ENCODE results near the gene MCTS1.
"Not testable (repeated sequence)": the region's sequence is repeated elsewhere in the genome, so short reads cannot be mapped to it uniquely, and the experiment has no call there.

The MCTS1 gene, protein sequence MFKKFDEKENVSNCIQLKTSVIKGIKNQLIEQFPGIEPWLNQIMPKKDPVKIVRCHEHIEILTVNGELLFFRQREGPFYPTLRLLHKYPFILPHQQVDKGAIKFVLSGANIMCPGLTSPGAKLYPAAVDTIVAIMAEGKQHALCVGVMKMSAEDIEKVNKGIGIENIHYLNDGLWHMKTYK

DNA sequence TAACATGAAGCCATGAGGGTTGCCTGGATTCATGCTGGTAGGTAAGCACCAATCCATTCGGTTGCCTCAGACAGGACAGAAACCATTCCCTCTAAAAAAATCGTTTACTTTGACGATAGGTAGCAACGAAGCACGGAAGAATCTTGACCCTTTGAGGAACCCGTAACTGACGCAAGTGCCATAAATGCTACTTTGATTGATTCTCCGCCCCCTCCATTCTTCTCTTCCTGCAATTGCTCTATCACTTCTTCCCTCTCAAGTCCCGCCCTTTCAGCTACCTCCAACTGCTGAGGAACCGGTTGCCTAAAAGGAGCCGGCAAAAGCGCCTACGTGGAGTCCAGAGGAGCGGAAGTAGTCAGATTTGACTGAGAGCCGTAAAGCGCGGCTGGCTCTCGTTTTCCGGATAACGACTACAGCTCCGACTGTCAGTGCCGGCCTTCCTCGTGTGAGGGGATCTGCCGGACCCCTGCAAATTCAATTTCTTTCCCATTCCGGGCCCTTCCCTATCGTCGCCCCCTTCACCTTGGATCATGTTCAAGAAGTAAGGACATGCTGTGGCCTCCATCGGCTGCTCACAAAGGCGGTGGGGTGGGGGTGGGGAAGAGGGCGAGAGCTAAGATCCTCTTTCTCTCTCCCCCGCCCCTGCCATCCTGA, at the start of gene MCTS1:
Gene MCTS1 (plus strand): TSS at position 395 of the 654 bp plus-strand sequence. CDS start 136 bp downstream, at position 531.
- peak; percentile 83 for DNase-seq (ENCODE audit: low spot score)

DNA sequence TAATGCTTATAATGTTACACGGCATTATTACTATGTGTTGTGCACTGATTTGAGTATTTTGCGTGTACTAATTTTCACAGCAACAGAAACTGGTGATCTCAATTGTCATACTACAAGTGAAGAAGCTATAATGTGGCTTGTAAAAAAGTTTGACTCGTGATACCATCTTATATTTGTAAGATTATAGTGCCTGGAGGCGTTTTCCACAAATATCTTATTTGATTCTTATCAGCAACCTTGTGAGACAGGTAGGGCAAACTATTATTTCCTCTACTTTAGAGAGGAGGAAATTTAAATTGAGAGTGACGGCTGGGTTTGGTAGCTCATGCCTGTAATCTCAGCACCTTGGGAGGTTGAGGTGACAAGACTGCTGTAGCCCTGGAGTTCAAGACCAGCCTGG, 47.6 kb upstream of the MCTS1 start:
- no peak for DNase-seq (ENCODE audit: low spot score)

DNA sequence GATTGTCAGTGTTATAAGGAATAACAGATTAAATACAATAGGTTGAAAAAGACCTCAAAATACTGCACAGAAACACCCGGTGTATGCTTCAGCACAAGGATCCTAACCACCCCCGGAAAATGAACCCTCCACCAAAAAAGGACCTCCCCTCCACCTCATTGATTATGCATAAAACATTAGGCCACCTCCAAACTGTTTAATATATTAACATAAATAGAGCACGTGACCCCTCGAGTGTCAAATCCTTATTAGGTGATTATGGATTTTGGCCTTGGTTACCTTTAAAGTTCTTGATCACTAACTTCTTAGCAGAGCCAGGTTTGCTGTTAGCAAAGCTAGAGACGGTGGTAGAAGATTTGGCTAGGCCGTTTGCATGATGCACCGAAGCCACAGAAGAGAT, 44.1 kb upstream of the MCTS1 start:
- no peak for DNase-seq (ENCODE audit: low spot score)

DNA sequence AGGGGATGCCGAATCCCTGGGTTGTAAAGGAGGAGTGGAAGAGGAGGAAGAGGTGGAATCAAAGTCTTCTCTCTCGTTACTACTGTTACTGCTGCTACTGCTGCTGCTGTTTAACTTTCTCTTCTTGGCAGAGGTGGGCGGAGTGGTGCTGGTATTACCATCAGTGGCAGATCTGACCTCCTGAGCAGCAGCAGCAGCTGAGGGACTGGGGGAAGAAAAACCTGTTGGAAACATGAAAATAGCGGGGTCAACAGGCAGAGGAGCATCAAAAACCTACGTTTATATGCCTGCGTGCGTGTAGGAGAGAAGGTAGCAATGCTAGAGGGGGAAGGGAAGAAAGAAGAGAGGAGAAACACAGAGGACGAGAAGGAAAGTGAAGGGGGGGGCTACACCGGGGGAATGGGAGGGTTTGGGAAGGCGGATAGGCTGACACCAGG, 43.5 kb upstream of the MCTS1 start:
- no peak for DNase-seq (ENCODE audit: low spot score)

DNA sequence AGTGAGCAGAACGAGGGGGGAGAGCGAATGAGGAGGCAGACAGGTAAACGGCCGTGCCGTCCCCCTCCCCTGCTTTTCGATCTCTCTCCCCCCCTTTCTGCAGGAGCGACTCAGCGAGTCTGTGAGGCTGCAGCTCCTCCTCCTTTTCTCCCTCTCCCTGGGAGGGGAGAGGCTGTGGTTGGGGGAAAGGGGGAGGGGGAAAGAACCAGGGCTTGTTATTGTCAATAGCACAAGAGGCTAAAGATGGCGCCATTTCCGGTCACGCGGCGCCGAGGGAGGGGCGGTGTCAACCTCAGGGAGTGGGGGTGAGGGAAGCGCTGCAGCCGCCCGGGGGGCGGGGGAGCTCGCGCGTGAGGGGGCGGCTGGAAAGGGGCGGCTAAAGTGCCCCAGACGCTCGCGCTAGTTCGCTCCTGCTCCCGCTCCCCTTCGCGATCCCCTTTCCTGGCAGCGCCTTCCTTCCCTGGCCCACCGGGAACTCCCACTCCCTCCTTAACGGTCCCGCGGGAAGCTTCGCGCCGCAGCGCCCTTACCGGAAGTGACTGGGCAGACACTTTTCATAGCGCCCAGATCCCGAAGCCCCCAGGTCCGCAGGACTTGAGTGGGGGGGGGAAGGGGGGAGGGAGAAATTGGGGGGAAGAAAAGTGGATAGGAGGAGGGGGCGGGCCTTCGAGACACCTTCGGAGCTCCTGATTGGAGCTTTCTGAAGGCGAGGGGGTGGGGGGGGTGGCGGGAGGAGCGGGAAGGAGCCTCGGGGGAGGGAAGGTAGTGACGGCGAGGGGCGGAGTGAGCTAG, 42.9 kb upstream of the MCTS1 start, which contains the start of gene CUL4B:
Gene CUL4B (minus strand): TSS at position 121 of the 792 bp plus-strand sequence. CDS start 324 bp downstream, outside the sequence.
- DNase-seq (ENCODE audit: low spot score) = peak; percentile 94

DNA sequence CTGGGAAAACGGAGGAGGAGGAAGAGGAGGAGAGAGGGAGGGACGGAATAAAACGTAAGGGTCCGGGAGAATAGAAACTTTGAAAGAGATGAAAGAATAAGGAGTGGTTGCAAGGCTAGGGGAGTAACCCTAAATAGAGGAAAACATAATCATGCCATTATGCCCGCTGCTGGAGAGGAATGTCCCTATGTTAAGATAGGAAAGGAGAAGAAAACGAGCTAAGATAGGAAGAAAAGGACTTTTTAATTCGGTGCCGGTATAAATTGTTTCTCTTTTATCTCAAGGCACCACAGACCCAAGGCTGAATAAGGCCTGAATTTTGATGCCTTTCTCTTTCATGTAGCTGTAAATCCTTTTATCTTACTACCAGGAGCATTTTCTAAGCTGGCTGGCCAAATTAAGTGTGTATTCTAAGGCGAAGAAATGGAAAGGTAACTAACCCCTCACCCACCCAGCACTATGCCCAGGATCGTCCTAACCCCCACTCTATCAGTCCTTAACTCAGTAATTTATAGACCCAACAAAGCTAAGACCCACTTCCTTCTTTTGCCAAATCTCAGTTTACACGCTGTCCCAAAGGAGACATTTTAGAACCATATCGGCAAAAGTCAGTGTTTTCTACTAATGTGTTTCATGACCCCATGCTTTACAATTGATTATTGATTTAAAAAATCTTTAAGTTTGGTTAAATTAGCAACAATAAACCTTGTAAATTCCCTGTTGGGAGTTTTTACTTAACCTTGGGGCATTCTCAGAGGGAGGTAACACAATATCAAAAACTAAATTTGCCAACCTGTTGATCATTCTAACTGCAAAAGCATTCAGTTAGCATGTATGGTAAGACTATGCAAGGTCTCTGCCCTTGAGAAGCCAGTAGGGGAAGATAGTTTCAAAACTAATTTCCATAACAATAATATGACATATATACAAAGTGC, 42.0 kb upstream of the MCTS1 start:
- no peak for DNase-seq (ENCODE audit: low spot score)

DNA sequence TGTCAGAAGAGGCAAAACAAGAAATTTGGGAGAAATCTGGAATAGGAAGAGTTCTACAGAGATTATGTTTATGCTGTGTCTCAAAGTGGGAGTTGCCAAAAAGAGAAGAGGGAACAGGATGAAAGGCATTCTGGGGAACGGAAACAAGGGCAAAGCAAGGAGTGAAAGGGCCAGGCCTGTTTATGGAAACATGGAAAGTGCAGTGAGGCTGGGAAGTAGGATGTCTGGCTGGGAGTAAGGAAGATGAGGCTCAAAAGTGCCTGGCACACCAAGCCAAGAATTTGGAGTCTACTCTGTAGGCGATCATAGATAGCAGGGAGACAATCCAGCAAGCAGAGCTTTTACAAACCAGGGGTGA, 41.4 kb upstream of the MCTS1 start:
- no peak for DNase-seq (ENCODE audit: low spot score)

DNA sequence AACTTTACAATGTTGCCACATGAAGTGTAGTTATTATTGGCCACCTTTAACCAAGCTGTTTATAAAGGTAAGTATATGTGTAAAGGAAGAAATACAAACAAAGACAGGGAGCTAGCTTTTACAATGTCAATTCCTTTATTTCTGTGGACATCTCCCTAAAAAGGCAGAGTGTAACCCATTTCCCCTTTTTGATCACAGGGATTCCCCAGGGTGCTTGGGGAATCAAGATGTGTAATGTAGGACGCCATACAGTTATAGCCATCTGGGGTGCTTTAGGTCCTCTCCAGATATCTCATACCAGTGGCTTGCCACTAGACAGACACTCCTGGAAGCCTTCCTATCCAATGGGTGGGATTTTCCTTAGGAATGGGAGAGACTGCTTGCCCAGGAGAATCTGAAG, 39.0 kb upstream of the MCTS1 start:
- no peak for DNase-seq (ENCODE audit: low spot score)

DNA sequence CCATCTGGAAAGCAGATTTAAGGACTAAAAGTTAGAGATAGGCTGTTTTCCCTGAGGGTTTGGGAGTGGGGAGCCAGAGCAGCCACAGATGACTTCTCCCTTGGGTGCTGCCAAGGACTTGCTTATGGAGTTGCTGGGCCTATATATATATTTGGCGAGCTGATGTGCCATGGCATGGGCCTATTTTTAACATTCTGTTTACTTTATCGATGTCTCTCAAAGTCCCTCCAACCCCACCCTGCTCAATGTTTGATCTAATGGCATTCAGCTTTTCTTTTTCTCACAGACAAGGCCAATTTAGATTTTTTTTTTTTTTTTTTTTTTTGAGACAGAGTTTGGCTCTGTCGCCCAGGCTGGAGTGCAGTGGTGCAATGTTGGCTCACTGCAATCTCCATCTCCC, 37.1 kb upstream of the MCTS1 start:
- no peak for DNase-seq (ENCODE audit: low spot score)

DNA sequence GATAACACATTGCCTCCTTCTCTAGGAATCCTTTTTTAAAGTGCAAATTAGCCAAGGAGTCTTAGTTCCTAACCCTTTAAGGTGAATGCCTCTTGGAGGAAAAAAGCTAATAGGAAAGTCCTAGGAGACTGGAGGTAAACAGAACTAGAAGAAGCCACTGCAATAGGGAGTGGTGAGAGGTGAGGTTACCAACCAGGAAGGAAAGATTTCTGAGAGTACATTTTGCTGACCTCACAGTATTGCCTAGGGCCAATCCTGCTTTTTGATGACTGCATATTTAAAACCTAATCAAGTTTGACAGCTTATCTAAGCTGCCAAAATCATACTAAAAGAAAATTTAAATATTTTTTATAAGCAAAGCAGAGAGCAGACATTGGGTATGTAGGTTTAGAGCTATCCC, 35.9 kb upstream of the MCTS1 start:
- no peak for DNase-seq (ENCODE audit: low spot score)

DNA sequence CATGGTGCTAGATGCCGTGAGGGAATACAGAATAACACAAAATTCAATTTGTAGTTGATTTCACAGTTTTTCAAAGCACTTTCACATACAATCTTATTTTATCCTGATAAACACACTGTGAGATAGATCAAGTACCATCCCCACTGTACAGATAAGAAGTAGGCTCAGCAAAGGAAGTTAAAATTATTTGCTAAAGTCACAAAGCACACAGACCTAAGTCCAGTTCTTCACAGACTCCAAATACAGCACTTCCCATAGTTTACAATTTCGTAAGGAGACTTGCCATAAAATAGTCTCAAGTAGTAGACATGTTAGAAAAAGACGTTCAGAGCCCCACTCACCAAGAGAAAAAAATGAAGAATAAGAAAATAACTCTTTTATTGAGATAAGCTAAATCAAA, 35.3 kb upstream of the MCTS1 start:
- DNase-seq (ENCODE audit: low spot score) = no peak

DNA sequence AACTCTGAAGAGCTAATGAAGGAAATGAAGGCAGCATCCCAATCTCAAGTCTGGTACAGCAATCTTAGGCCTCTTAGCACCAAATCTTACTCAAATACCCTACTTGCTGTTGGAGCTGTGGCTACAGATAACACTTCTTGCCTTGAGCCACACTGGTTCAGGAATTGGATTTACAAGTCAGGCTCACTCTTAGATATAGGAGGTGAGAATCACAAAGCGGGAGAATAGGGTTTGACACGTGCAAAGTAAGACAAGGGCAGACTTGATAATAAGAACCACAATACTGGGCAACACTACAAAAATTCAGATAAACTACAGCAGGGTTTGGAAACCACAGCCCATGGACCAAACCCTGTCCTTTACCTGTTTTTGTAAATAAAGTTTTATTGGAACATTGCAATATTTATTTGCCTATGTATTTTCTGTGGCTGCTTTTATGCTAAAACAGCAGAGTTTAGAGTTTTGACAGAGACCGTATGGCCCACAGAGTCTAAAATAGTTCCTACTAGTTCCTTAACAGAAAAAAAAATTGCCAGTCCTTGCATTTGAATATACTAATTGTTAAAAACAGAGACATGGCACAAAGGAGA, 33.8 kb upstream of the MCTS1 start:
- no peak for DNase-seq (ENCODE audit: low spot score)

DNA sequence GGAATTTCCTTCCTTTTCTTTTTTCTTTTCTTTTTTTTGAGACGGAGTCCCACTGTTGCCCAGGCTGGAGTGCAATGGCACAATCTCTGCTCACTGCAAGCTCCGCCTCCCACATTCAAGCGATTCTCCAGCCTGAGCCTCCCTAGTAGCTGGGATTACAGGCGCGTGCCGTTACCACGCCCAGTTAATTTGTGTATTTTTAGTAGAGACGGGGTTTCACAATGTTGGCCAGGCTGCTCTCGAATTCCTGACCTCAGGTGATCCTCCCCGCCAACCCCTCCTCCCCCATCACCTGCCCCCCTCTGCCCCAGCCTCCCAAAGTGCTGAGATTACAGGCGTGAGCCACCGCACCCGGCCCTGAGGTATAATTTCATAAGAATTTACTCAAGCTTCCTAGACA, 30.1 kb upstream of the MCTS1 start:
- DNase-seq (ENCODE audit: low spot score) = not testable (repeated sequence)

DNA sequence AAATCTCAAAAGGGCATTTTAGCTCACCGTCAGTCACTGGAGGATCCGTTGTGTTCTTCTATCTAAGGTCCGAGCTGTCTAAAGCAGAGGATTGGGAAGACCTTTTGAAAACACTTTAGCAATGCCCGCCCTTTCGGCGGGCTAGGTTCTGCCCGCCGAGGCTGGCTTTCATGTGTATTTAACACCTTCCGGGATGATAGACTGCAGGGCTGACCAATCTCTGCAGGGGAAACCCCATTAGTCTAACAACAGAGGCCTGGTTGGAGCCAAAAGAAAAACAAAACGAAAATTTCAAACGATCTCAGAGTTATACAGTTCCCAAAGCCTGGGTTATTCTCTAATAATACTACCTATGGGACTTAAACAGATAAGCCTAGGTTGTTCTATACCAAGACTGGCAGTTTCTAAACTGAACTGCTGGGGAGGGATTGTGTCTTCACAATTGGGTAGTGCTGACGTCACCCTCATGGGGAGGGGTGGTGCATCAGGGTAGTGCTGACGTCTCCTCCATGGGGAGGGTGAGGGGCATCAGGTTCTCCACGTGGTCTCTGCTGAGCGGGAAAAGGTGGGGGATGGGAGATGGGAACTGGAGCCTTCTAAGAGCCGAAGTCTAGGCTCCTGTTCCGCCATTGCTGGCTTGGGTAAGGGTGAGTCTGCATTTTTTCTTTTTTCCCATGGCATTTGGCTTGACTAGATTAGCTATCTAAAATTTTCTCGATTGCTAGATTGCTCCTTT, 28.4 kb upstream of the MCTS1 start:
- DNase-seq (ENCODE audit: low spot score) = no peak

DNA sequence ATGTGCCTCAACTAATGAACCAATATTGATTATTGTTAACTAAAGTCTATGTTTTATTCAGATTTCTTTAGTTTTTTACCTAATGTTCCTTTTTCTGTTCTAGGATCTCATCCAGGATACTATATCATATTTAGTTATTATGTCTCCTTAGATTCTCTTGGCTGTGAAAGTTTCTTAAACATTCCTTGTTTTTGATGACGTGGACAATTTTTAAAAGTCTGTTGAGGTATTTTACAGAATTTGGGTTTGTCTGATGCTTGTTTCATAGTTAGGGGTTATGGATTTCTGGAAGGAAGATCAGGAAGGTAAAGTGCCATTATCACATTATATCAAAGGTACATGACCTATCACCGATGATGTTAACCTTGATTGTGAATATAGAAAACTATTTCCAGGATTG, 18.2 kb upstream of the MCTS1 start:
- no peak for DNase-seq (ENCODE audit: low spot score)

DNA sequence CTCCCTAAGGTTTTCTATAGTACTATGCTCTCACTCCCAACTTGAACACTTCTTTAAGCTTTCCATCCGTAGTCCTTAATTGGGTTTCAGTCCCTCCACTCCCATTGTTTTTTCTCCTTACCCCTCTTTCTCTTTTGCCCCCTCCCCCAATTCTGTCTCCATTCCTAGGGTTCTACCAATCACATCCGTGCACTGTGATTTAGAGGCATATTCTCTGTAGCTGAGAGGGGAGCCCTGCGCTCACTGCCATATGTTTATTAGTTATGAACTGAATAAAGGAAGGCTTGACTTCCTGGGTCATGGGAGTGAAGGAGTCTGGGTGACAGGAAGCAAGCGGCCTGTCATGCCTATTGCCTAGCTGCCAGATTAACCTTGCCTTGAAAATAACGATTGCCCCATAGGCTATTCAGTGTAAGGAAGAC, 471 bp downstream of the MCTS1 start:
- DNase-seq (ENCODE audit: low spot score) = no peak

DNA sequence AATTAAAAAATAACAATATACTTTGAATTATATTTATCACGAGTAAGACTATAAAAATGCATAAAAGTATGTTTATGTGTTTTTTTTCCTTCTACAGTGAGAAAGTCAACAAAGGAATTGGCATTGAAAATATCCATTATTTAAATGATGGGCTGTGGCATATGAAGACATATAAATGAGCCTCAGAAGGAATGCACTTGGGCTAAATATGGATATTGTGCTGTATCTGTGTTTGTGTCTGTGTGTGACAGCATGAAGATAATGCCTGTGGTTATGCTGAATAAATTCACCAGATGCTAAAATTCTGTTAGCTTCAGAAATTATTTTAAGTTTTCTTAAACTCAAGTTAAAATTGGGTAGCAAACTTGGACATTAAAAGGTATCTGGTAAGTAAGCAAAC, 8.2 kb downstream of the MCTS1 start:
- DNase-seq (ENCODE audit: low spot score) = no peak

DNA sequence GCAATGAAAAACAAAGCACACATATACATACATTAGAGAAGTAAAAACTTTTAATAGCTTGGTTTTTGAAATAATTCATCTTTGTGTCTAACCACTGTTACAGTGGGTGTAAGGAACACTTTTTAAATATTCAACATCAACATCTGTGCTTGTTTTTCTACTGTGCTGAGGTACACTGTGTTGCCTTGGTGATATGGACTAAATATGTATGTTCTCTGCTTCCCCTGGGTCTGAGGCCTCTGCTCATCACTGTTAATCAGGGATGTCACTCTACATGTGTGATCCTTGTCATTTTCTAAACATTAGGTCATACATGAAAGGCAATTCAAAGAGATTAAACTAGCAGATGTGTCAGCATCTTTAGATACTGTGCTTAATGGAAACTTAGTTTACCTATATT, 10.9 kb downstream of the MCTS1 start:
- no peak for DNase-seq (ENCODE audit: low spot score)

DNA sequence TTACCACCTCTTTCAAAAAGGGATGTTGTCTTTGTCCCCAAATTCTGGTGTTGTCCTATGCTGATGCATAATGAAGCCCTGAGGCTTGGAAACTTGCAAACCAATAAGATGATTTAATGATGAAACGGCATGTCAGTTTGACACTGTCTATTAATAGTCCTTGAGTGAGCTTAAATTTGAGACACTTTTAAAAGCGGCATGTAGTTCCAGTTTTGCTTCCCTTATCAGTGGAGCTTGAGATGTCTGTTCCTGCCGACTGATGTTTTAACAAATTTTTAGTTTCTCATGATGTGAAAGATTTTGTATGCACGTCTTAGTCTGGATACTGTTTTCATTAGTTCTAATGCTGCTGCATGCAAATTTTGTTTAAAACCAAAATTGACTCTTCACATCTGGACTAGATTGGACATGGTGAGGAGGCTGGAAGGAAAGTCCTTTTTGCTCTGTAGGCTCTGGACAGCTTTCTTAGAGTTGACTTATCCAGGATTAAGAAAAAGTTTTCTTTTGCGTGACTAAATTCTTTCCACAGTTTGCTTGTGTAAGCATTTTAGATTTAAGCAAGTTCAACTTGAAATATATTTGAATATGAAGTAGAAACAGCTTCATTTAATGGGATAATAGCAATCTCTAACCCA, 14.2 kb downstream of the MCTS1 start:
- DNase-seq (ENCODE audit: low spot score) = no peak

DNA sequence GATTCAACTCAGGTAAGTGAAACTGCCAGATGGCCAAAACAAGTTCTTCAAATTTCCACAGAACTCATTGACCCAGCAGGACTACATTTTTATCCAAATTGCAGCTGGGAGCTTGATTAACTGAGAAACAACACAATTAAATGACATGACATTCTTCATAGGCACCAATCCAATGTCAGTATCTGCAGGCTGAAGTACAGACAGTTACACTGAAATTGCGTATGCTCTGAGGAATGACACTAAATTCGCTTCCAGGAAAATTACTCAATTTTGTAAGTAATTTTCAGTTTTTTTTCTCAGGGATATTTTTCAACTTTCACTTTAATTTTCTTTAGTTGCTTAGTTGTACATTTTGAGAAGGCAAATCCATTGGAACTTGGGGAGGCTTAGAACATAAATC, 21.5 kb downstream of the MCTS1 start:
- DNase-seq (ENCODE audit: low spot score) = no peak

All from left forelimb (tissue), 1 donor.